ENCODE results near the gene TBC1D8. TPM values are rescaled to one million over a fixed set of nuclear protein-coding genes. Genes with fewer than 3 reads are reported as not detected.

TBC1D8 gene
- total and polyA plus RNA-seq, 2 of the 13 experiments (the other 11 are each of a cell fraction or from before 2014, with no cell fraction given): 45.1 to 95.4 TPM

DNA sequence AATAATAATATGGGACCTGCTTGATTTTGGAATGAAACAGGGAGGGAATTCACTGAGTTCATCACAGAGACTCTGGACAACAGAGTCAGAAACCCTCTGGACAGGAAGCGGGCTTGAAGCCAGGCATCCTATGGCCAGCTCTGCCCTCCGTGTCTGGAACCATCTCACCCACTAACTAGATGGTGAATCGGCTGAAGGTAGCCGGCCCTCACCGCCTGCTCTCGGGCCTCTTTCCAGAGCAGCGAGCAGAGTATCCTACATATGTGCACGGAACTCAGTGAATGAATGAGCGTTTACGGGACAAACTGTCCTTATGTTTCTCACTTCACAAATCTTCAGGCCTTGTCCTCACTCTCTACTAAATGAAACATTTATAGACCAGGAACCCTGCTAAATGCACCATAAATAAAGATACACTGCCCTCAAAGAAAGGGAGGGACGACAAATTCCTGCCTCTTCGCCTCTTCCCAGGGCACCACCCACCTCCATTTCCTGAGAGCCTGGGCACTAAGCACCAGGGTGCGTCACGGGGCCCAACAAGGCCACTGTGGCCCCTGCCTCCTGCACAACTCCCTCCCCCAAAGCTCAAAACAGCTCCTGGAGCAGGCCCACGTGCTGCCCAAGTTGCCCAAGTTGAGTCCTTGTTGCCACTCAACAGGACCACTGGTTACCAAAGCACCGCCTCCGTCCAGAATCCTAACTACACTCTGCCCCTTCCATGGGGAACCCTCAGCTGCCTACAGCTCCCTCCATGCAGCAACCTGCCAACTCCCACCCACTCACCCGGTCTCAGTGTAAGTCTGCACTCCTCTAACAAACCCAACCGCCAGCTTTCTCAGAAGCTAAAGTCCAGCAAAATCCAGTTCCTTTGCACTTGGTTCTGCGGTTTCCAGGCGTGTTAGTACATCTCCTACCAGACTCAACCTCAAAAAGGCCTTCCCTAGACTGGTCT is 1.7 kb downstream of the TBC1D8 start (continued):
- TF ChIP-seq ZNF343 (CRISPR knock-in tag; IDR thresholded peaks at IDR 0.05) (no peak; the same call in 1 of the 2 replicates), CBX1 (IDR thresholded peaks at IDR 0.05; ENCODE audit: low read depth) (no peak), ZSCAN21 (CRISPR knock-in tag; IDR thresholded peaks at IDR 0.05; ENCODE audit: borderline replicate concordance) (peak; percentile 71; the same call in 1 of the 2 replicates), ZNF430 (CRISPR knock-in tag; IDR thresholded peaks at IDR 0.05) (peak; percentile 31; the same call in 1 of the 2 replicates), ZNF772 (CRISPR knock-in tag; IDR thresholded peaks at IDR 0.05) (peak; percentile 48; the same call in 1 of the 2 replicates), EP300 (IDR thresholded peaks at IDR 0.05; ENCODE audit: low read depth in 2 of 2, low read length in 2 of 2) (peak in 1 of 2 experiments; percentile 61; a peak in 2 of 4 replicates), EP300 (CRISPR knock-in tag; IDR thresholded peaks at IDR 0.05; ENCODE audit: borderline replicate concordance) (no peak), ZNF264 (CRISPR knock-in tag; IDR thresholded peaks at IDR 0.05) (no peak), FLYWCH1 (CRISPR knock-in tag; IDR thresholded peaks at IDR 0.05) (no peak), ARID5B (CRISPR knock-in tag; IDR thresholded peaks at IDR 0.05) (no peak), NCOA1 (CRISPR knock-in tag; IDR thresholded peaks at IDR 0.05) (no peak), ATF7 (IDR thresholded peaks at IDR 0.05) (no peak), ATF7 (CRISPR knock-in tag; IDR thresholded peaks at IDR 0.05) (no peak), GLI4 (CRISPR knock-in tag; IDR thresholded peaks at IDR 0.05; ENCODE audit: borderline replicate concordance) (peak; percentile 82; the same call in 1 of the 2 replicates), EHMT2 (IDR thresholded peaks at IDR 0.05; ENCODE audit: borderline replicate concordance, low read depth, low read length) (no peak), ARNT (IDR thresholded peaks at IDR 0.05) (no peak), ELF3 (CRISPR knock-in tag; IDR thresholded peaks at IDR 0.05) (no peak), KDM2A (CRISPR knock-in tag; IDR thresholded peaks at IDR 0.05; ENCODE audit: borderline replicate concordance, low read depth) (peak; percentile 10; the same call in 1 of the 2 replicates), ZNF414 (CRISPR knock-in tag; IDR thresholded peaks at IDR 0.05) (peak; percentile 58)
- TF ChIP-seq, protein P1, sequence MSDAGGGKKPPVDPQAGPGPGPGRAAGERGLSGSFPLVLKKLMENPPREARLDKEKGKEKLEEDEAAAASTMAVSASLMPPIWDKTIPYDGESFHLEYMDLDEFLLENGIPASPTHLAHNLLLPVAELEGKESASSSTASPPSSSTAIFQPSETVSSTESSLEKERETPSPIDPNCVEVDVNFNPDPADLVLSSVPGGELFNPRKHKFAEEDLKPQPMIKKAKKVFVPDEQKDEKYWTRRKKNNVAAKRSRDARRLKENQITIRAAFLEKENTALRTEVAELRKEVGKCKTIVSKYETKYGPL (CRISPR knock-in tag; IDR thresholded peaks at IDR 0.05): no peak
- TF ChIP-seq, protein P2, sequence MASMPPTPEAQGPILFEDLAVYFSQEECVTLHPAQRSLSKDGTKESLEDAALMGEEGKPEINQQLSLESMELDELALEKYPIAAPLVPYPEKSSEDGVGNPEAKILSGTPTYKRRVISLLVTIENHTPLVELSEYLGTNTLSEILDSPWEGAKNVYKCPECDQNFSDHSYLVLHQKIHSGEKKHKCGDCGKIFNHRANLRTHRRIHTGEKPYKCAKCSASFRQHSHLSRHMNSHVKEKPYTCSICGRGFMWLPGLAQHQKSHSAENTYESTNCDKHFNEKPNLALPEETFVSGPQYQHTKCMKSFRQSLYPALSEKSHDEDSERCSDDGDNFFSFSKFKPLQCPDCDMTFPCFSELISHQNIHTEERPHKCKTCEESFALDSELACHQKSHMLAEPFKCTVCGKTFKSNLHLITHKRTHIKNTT (CRISPR knock-in tag; IDR thresholded peaks at IDR 0.05): no peak
- TF ChIP-seq, protein P3, sequence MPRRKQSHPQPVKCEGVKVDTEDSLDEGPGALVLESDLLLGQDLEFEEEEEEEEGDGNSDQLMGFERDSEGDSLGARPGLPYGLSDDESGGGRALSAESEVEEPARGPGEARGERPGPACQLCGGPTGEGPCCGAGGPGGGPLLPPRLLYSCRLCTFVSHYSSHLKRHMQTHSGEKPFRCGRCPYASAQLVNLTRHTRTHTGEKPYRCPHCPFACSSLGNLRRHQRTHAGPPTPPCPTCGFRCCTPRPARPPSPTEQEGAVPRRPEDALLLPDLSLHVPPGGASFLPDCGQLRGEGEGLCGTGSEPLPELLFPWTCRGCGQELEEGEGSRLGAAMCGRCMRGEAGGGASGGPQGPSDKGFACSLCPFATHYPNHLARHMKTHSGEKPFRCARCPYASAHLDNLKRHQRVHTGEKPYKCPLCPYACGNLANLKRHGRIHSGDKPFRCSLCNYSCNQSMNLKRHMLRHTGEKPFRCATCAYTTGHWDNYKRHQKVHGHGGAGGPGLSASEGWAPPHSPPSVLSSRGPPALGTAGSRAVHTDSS (CRISPR knock-in tag; conservative IDR thresholded peaks at IDR 0.05): no peak

Data from HepG2 (cell line).